ENCODE results near the gene UBXN7.
A peak's percentile ranks its signal among the peaks of the same experiment; 100 is the strongest.
"Not testable (repeated sequence)": the region's sequence is repeated elsewhere in the genome, so short reads cannot be mapped to it uniquely, and the experiment has no call there.

UBXN7 gene

DNA sequence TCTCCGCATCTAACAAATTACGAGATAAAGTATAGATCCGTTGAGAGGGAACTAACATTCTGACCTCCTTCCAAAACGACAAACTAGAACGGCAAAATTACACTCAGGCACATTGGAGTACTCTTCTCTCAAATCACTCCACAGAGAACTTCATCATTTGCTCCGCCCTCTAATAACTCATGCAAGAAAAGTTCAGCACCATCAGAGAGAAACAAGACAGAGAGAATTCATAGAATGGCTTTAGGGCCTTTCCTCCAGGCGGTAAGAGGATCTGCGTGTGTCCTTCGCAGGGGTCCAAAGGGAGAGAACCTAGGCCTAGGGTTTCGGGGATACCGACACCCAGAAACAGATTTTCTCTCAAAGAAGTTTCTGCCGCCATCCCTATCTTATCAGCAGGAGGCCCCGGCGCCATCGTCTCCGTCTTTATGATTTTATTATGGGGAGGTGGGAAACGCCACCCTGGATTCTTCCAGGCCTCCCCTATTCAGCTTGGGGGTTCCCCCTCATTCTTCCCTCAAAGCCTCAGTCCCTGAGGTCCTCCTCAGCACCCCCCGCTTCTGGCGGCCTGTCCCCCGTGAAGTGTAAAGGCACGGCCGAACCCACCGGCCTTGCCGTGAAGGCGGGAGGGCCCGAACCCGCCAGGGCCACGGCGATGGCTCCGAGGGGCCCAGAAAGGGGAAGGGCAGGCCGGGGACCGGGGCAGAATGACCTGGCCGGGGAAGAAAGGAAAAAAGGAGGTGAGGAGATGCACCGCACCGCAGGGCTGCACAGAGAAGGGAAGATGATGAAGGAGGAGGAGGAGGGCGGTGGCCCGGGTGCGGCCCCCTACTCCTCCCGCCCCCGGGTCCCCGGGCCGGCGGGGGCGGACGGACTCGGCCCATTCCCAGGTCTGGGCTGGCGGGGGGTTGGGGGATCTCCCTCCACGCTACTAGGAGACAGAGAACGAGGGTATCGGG is 768 bp downstream of the UBXN7 start:
- peak; percentile 79 for DNase-seq (ENCODE audit: low read depth)
- H3K4me3 ChIP-seq (ENCODE audit: low read depth, low read length), result peak overlapping the region; percentile 99

DNA sequence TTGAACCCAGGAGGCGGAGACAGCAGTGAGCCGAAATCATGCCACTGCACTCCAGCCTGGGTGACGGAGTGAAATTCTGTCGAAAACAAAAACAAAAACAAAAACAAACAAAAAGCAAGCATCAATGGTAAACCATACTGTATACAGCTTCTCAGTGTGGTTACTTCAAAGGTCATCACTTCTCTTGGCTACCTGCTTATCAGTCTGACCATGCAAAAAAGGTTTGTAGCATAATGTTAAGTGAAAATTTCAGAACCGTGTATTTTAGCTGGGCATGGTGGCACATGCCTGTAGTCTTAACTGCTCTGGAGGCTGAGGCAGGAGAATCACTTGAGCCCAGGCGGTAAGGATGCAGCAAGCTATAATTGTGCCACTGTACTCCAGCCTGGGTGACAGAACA is 4.2 kb downstream of the UBXN7 start:
- TF ChIP-seq, protein P1, sequence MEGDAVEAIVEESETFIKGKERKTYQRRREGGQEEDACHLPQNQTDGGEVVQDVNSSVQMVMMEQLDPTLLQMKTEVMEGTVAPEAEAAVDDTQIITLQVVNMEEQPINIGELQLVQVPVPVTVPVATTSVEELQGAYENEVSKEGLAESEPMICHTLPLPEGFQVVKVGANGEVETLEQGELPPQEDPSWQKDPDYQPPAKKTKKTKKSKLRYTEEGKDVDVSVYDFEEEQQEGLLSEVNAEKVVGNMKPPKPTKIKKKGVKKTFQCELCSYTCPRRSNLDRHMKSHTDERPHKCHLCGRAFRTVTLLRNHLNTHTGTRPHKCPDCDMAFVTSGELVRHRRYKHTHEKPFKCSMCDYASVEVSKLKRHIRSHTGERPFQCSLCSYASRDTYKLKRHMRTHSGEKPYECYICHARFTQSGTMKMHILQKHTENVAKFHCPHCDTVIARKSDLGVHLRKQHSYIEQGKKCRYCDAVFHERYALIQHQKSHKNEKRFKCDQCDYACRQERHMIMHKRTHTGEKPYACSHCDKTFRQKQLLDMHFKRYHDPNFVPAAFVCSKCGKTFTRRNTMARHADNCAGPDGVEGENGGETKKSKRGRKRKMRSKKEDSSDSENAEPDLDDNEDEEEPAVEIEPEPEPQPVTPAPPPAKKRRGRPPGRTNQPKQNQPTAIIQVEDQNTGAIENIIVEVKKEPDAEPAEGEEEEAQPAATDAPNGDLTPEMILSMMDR (conservative IDR thresholded peaks at IDR 0.05; ENCODE audit: low read depth, low read length), result no peak
- no peak for DNase-seq (ENCODE audit: low read depth)
- H3K4me3 ChIP-seq (ENCODE audit: low read depth, low read length), result no peak overlapping the region

More for the DNA sequence above, 768 bp downstream of the UBXN7 start:
- TF ChIP-seq, protein P1 (conservative IDR thresholded peaks at IDR 0.05; ENCODE audit: low read depth, low read length), result no peak

DNA sequence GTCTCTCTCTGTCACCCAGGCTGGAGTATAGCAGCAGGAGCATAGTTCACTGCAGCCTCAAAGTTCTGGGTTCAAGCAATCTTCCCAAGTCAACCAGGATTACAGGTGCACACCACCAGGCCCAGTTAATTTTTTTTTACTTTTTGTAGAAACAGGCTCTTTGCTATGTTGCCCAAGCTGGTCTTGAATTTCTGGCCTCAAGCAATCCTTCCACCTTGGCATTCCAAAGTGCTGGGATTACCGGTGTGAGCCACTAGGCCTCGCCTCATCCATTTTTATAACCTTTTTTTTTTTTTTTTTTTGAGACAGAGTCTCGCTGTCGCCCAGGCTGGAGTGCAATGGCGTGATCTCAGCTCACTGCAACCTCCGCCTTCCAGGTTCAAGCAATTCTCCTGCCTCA is 7.8 kb downstream of the UBXN7 start:
- H3K4me3 ChIP-seq (ENCODE audit: low read depth, low read length); DNase-seq (ENCODE audit: low read depth): not testable (repeated sequence)

DNA sequence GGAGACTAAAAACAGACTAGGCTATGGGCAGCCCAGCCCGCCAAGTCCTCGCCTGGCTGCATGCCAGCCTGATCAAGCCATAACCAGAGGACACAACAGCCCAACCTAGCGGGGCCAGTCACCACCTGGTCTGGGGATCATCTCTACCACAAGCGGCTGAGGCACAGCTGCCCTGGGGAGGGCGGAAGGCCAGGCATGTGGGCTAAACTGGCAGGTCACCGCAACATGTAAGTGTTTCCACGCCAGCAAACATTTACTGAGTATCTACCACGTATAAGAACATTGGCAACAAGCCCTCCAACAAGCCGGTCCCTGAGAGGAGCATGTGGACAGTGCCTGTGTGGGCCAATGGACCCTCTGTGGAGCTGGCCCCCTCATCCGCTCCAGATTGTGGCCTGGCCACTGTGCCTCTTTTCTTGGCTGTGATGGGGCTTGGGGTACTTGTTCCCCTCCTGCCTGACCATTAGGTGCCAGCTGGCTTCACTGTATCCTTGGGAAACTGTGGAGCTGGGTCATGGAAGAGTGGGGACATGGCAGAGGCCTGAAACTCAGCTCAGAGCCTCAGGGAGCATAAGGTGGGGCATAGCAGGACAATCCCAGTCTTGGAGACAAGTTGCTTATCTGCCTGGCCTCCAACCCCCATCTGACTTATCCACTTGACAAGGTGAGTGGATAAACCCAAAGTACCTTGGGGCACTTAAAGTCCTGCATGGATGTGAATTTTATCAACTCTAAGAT is 9.0 kb downstream of the UBXN7 start:
- TF ChIP-seq, protein P1 (conservative IDR thresholded peaks at IDR 0.05; ENCODE audit: low read depth, low read length), result no peak
- no peak for DNase-seq (ENCODE audit: low read depth)
- no peak overlapping the region for H3K4me3 ChIP-seq (ENCODE audit: low read depth, low read length)

DNA sequence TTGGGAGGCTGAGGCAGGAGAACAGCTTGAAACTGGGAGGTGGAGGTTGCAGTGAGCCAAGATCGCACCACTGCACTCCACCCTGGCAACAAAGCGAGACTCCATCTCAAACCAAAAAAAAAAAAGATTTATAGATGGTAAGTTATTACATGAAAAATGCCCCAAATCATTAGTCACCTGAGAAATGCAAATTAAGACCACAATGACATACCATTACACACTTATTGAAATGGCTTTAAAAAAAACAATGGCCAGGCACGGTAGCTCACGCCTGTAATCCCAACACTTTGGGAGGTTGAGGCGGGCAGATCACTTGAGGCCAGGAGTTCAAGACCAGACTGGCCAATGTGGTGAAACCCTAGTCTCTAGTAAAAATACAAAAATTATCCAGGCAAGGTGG is 10.6 kb downstream of the UBXN7 start:
- not testable (repeated sequence) for DNase-seq (ENCODE audit: low read depth); H3K4me3 ChIP-seq (ENCODE audit: low read depth, low read length)

DNA sequence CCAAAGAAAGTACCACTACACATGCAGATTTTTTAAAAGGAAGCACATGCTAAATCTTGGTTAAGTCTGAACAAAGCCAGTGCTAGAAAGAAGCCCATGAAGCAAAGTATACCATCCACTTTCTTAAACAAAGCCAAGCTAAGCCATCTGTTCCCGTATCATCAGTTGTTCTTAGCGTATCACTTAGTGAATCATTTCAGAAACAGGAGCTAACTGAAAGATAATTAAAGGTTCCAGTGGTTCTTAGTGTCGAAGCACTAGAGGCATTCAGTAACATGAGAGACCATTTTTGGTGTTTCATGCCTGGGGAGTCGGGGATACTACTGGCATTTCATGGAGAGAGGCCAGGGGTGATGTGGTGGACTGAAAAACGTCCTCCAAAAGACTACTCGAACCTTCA is 12.8 kb downstream of the UBXN7 start:
- no peak overlapping the region for H3K4me3 ChIP-seq (ENCODE audit: low read depth, low read length)
- TF ChIP-seq, protein P1 (conservative IDR thresholded peaks at IDR 0.05; ENCODE audit: low read depth, low read length), result no peak
- DNase-seq (ENCODE audit: low read depth), result no peak

DNA sequence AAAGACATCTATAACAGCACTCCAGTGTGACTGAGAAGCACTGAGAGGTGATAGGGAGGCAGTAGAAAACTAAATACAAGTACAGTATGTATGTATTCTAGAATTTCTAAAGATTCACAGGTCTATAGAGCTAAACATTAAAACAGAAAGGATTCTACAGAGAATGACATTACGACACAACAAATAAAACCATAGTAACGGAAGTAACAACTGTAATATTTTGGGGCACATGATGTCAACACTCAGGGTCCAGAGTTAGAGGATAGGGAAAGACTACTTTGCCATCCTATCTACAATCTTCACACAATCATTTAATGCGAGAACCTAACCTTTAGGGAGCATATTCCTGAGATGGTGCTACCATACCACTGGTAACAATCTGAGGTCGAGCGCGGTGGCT is 13.6 kb downstream of the UBXN7 start:
- TF ChIP-seq, protein P1 (conservative IDR thresholded peaks at IDR 0.05; ENCODE audit: low read depth, low read length), result no peak
- H3K4me3 ChIP-seq (ENCODE audit: low read depth, low read length), result no peak overlapping the region
- no peak for DNase-seq (ENCODE audit: low read depth)
